Pancreas (tissue), 10 donors: ENCODE data around the gene TFB1M. TPM values are rescaled to one million over a fixed set of nuclear protein-coding genes. Genes with fewer than 3 reads are reported as not detected.
A peak's percentile ranks its signal among the peaks of the same experiment; 100 is the strongest.

Source experiments
- ATAC-seq, 4 donors: fragments of 200-7000 bp; cut with Tn5 transposase; one replicate each; pipeline versions ENCODE4 v1.8.0 to v1.9.1; 2020; ENCODE audit warnings: mild to moderate bottlenecking in 4 of 4, moderate library complexity in 4 of 4
- DNase-seq, 6 donors: peaks; one replicate each; pipeline ENCODE4 v3.0.0-alpha.2; 2020
- FAIRE-seq: peaks from 2 replicates; lab custom pipeline; 2012; peaks lifted over from hg19 to GRCh38; lab: Jason Lieb, UNC
- H3K27ac ChIP-seq, 4 donors: fragments of 200-600 bp; sonication (generic); 1 replicate in 3 of 4; 2 replicates in 1 of 4; pipeline versions ENCODE4 v1.5.0 to v1.8.0; 2020
- H3K27me3 ChIP-seq, 4 donors: fragments of 200-600 bp; one replicate each; pipeline ENCODE4 v1.8.0; 2021
- H3K36me3 ChIP-seq, 3 donors: fragments of 200-600 bp; sonication (generic) in 1 of 3; one replicate each; pipeline versions ENCODE4 v1.5.0 to v1.8.0; 2020 to 2021
- H3K4me1 ChIP-seq, 3 donors: fragments of 200-600 bp; one replicate each; pipeline ENCODE4 v1.8.0; 2021
- H3K4me3 ChIP-seq, 4 donors: fragments of 200-600 bp; sonication (generic) in 2 of 4; one replicate each; pipeline versions ENCODE4 v1.5.0 to v1.8.0; 2020 to 2021
- H3K9me3 ChIP-seq, 4 donors: fragments of 200-600 bp; one replicate each; pipeline ENCODE4 v1.8.0; 2021
- WGBS, 2 donors: extraction: QIAGEN DNeasy Blood & Tissue Kit; methylation state at CpG; one replicate each; pipeline ENCODE4 v1.1.7; 2013; 5-methylcytosine and 5-hydroxymethylcytosine counted together
- intact Hi-C, 3 donors: fragments of 100-400 bp; cut with DNase I; formaldehyde crosslinking; loops; one replicate each; pipeline versions ENCODE4 v1.11.1 to v1.14.2; 2022
- polyA plus RNA-seq, 2 donors: library from polyadenylated mRNA; stranded (reverse); fragments of 200-250 nt; gene quantifications; one replicate each; pipeline ENCODE4 v1.2.3, GENCODE V29; 2013
- total RNA-seq, 6 donors: library from RNA; stranded (reverse); fragmentation: NEBNext Ultra II Directional in 4 of 6; extraction: Animal tissue kit (Norgen Biotek cat#: 25700) in 4 of 6; gene quantifications; one replicate each; pipeline versions ENCODE4 v1.2.1 to v1.2.4, GENCODE V29; 2021 to 2023
- TF ChIP-seq, protein P1 (sequence below), 4 donors: fragments of 200-600 bp; sonication (generic) in 3 of 4; IDR thresholded peaks; one replicate each; pipeline versions ENCODE4 v1.5.0 to v1.8.0; 2021; ENCODE audit warnings: antibody characterized with exemption in 4 of 4
- donor health status: healthy with polysubstance abuse.
- donor health status: DM: no; HTN: no; CAD: no; lungs with moderate emphysema.
- donor health status: DM: no; HTN: no; CAD: no.
- donor health status: control.
- donor health status: control.
- donor health status: Bipolar disorder and iron deficiency.
- donor health status: DM: yes; HTN: yes; CAD: no.
- donor health status: DM: no; HTN: no; CAD: no.
- donor health status: DM: no; HTN: no; CAD: no.
- donor health status: DM: yes; HTN: yes; CAD: no.

TFB1M gene
- total and polyA plus RNA-seq, 8 donors = 7.6 to 16.3 (median 9.2) TPM

DNA sequence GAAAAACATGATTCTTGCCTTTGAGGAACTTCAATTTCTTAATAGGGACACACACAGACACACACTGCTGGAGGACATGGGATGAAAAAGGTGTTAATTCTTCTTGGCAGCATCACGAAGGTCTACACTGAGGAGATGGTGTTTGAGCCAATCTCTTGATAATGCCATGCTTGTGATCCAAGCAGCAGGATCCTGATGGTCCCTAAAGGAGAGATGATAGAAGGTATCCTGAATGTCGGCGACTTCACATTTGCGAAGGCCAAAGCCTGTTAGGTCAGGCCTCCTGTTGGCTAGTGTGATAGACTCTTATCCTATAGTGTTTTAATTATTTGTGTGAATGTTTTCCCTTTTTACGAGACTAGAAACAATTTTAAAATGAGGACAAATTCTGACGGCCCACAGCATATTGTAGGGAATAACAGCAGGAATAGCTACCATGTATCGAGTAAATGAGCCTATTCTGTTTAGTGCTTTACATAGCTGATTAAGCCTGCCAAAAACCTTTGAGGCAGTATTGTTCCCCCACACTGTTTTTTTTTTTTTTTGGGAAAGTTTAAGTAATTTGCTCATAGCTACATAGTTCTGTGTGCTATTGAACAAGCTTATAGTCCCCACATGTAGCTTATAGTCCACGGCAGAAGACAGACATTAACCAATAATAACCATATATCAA is 15.3 kb upstream of the TFB1M start:
- DNase-seq (no peak), FAIRE-seq (no peak), ATAC-seq (no peak)
- Histone ChIP-seq H3K4me3 (no peak overlapping the region), H3K9me3 (no peaks in the 10 kb centered on the region), H3K27me3 (no peaks in the 10 kb centered on the region), H3K4me1 (peaks cover 0 to 19% (median 16%) of the 10 kb centered on the region in 3 donors), H3K36me3 (no peaks in the 10 kb centered on the region), H3K27ac (peak overlapping the region in 3 of 4 donors; percentile 73 to 80 (median 77))
- WGBS, 2 donors = 91 to 95% methylated on average over 8 of the region's 8 CpGs
- TF ChIP-seq, protein P1, sequence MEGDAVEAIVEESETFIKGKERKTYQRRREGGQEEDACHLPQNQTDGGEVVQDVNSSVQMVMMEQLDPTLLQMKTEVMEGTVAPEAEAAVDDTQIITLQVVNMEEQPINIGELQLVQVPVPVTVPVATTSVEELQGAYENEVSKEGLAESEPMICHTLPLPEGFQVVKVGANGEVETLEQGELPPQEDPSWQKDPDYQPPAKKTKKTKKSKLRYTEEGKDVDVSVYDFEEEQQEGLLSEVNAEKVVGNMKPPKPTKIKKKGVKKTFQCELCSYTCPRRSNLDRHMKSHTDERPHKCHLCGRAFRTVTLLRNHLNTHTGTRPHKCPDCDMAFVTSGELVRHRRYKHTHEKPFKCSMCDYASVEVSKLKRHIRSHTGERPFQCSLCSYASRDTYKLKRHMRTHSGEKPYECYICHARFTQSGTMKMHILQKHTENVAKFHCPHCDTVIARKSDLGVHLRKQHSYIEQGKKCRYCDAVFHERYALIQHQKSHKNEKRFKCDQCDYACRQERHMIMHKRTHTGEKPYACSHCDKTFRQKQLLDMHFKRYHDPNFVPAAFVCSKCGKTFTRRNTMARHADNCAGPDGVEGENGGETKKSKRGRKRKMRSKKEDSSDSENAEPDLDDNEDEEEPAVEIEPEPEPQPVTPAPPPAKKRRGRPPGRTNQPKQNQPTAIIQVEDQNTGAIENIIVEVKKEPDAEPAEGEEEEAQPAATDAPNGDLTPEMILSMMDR (IDR thresholded peaks at IDR 0.05) = no peak
- intact Hi-C loops = loop anchor here in 2 of 3 donors (10.0 kb wide), 2 partner anchors 185 to 195 kb away; no protein-coding TSS in a partner anchor

DNA sequence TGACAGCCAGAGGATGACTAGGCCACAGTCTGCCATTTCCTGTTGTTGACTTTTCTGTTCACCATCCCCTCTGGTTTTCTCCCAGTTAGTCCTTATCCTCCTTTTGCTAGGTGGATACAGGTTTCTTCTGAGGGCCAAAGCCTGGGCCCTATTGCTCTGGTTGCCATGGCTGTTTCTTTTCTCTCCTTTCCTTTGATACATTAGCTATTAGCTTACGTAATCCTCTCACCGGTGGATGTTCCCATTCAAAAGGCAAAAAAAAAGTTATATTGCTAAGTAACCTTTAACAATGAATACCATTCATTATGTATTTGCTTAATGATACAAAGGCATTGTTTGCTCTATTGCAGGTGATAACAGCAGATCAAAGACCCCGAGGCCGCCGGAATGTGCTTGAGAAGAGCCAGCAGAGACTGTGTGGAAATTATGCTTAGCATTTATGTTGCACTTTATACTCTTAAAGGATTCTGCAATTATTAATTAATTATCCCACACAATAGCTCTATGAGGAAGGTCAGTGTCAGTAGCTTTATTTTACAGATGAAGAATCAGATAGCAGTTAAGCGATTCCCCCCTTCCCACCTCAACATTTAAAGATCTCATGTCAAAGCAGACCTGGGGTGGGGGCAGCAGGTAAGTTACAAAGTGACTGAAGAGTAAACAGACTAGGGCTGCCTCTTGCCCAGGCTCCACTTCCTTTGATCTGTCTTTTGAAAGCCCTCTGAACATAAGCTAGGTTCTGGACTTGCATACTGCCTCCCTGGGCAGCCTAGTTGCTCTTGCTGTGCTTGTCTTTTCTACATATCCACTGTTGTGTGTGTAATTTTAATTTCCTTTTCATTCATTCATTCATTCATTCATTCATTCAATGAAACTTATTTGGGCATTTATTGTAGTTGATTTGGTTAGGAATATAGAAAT is 14.5 kb upstream of the TFB1M start:
- ATAC-seq (peak; percentile 78 to 92 (median 90)), DNase-seq (peak; percentile 65 to 89 (median 74))
- no peaks in the 10 kb centered on the region for H3K9me3 ChIP-seq

DNA sequence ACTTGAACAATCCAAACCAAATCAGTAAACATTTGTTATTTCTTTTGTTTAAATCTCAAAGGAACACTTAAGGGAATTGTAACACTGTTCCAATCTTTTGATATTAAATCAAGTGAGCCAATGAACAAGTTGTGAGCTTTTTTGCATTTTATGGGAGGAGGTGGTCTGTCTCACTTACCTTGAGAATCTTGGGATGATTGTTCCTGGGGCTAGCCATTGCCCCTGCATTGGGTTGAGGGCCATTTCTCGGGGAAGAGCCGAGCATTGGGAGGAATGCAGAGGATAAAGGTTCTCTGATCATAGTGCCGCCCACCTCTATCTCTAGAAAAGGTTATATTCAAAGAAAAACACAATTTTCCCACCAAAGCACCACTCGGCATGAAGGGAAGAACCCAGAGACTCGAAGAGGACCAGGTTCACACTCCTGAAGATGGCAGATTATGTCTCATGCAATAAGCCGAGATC is 13.8 kb upstream of the TFB1M start:
- H3K9me3 ChIP-seq = no peaks in the 10 kb centered on the region
- H3K27me3 ChIP-seq = no peaks in the 10 kb centered on the region
- DNase-seq = no peak
- H3K4me3 ChIP-seq = no peak overlapping the region
- intact Hi-C loops = no loop called here
- peaks cover 0 to 19% (median 16%) of the 10 kb centered on the region in 3 donors for H3K4me1 ChIP-seq
- TF ChIP-seq, protein P1 (IDR thresholded peaks at IDR 0.05) = no peak
- FAIRE-seq = no peak
- no peaks in the 10 kb centered on the region for H3K36me3 ChIP-seq
- WGBS, 2 donors = 82 to 83% methylated on average over 6 of the region's 6 CpGs
- peak overlapping the region in 3 of 4 donors; percentile 73 to 80 (median 77) for H3K27ac ChIP-seq
- no peak for ATAC-seq

More for the DNA sequence above, 14.5 kb upstream of the TFB1M start:
- intact Hi-C loops = no loop called here
- Histone ChIP-seq H3K27me3 (no peaks in the 10 kb centered on the region), H3K4me3 (no peak overlapping the region), H3K36me3 (no peaks in the 10 kb centered on the region), H3K27ac (peak overlapping the region in 3 of 4 donors; percentile 73 to 80 (median 77)), H3K4me1 (peaks cover 0 to 19% (median 16%) of the 10 kb centered on the region in 3 donors)
- TF ChIP-seq, protein P1 (IDR thresholded peaks at IDR 0.05) = no peak
- no peak for FAIRE-seq
- 9 to 15% methylated on average over 6 of the region's 6 CpGs for WGBS, 2 donors

DNA sequence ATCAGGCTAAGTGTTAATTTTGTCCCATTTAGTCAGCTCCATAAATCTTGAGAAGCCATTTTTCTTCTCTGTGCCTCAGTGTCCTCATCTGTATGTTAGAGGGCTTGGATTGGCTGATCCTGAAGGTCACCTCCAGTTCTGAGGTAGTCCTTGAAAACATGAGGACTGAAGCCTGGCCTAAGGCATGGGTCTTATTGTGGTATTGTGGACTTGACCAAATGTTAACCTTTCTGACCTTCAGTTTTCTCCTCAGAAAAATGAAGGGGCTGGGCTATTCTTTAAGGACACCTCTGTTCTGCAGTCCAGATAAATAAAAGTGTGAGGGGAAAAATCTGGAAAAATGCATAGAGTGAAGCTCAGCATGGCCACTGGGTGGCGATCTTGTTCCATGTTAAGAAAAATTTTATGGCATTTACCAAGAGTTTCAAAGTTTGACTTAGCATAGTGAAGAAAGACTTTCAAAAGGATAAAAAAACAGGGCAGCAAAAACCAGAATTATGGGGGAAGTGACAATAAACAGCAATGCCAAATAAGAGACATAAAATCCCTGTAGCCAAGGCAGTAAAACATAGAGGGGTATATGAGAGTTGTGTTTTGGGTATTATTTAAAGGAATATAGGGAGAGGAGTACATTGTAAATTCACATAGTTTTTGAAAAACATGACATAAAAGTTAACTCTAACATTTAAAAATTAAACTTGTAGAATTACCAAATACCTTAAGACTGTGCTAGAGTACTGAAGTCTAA is 13.2 kb upstream of the TFB1M start:
- no peaks in the 10 kb centered on the region for H3K36me3 ChIP-seq
- peak overlapping the region in 3 of 4 donors; percentile 73 to 80 (median 77) for H3K27ac ChIP-seq
- ATAC-seq = peak; percentile 51 to 85 (median 77)
- H3K27me3 ChIP-seq = no peaks in the 10 kb centered on the region
- 0 to 3% methylated on average over 1 of the region's 1 CpG for WGBS, 2 donors
- no peaks in the 10 kb centered on the region for H3K9me3 ChIP-seq
- TF ChIP-seq, protein P1 (IDR thresholded peaks at IDR 0.05) = peak; percentile 54 to 79 (median 66)
- no peak overlapping the region for H3K4me3 ChIP-seq
- peak in 5 of 6 donors; percentile 23 to 74 (median 53) for DNase-seq
- peaks cover 0 to 19% (median 16%) of the 10 kb centered on the region in 3 donors for H3K4me1 ChIP-seq
- intact Hi-C loops = no loop called here
- FAIRE-seq = peak; percentile 93
